ENCODE results near the gene KEAP1. TPM values are rescaled to one million over a fixed set of nuclear protein-coding genes. Genes with fewer than 3 reads are reported as not detected.

The KEAP1 gene
- total RNA-seq (2014; rRNA removed; shearing (Covaris generic)) (65.9 and 68.9 TPM in 2 replicates), total RNA-seq (2022) (64.9 and 93.5 TPM in 2 replicates), Bru-seq, nascent RNA (percentile 62 among the genes with signal in this experiment), BruChase-seq, experiment 1, labeled RNA remaining after a 6-hour chase (percentile 65 among the genes with signal in this experiment), BruChase-seq, experiment 2, labeled RNA remaining after a 2-hour chase (percentile 75 among the genes with signal in this experiment)
- long read RNA-seq, transcript KEAP1-202 (6 exons, 2,648 nt) = major isoform, 74 of 125 reads
- long read RNA-seq, transcript KEAP1-201 (6 exons, 2,955 nt) = minor isoform, 8 of 125 reads
- long read RNA-seq, partial matches to known transcripts = 19 of 125 reads
- long read RNA-seq, other reads (novel, unspliced or antisense) = 23 of 125 reads

GRCh38 chr19:10503002-10503789, at the start of gene KEAP1:
TSS of gene KEAP1 (minus strand) at chr19:10503356. CDS start at chr19:10500033, 3,323 bp downstream.
- intact Hi-C loops (cut with micrococcal nuclease; ENCODE audit: unreplicated experiment) = loop anchor here (5.0 kb wide), 1 partner anchor 96 kb away; no protein-coding TSS in a partner anchor
- Histone ChIP-seq H3K4me2 (ENCODE audit: low read length) (peak within 1 kb of the TSS; percentile 85), H3K4me3 (ENCODE audit: low read depth, low read length, poor library complexity, severe bottlenecking) (peak within 1 kb of the TSS; percentile 86), H3K4me1 (ENCODE audit: insufficient read depth, low read length, poor library complexity, severe bottlenecking) (peaks cover 17% of the 10 kb centered on the region), H3K27ac (ENCODE audit: low read depth, low read length, poor library complexity, severe bottlenecking) (peak within 1 kb of the TSS; percentile 75), H4K20me1 (ENCODE audit: insufficient read depth, low read length) (no peaks in the 10 kb centered on the region), H3K9me3 (ENCODE audit: low read length) (no peaks in the 10 kb centered on the region), H3K9me2 (ENCODE audit: insufficient read depth, low read length) (no peaks in the 10 kb centered on the region), H2AFZ (ENCODE audit: low read length) (peak within 1 kb of the TSS; percentile 84), H3K36me3 (ENCODE audit: insufficient read depth, low read length) (peaks cover 27% of the 10 kb centered on the region), H3K79me2 (ENCODE audit: insufficient read depth, low read depth, low read length) (peaks cover 43% of the 10 kb centered on the region)
- CTCF ChIA-PET (ENCODE audit: unreplicated experiment) = no interaction called here
- 0 out of 2 replicates have a peak, but pooled peaks have one; percentile 23 for TF ChIP-seq CTCF (conservative IDR thresholded peaks at IDR 0.05; ENCODE audit: low read length)
- no peak for TF ChIP-seq EZH2phosphoT487 (IDR thresholded peaks at IDR 0.05; ENCODE audit: borderline replicate concordance, low read depth, low read length)
- BruUV-seq (replicated peaks) = TSS peak; percentile 91
- DNase-seq (ENCODE audit: low spot score) = peak; percentile 59
- POLR2A ChIA-PET = interaction anchor here (0.7 kb wide), 2 partner anchors 142 to 1584 kb away, joined by 3 to 4 read pairs; no protein-coding TSS in a partner anchor

- Histone ChIP-seq H3K9me3 (ENCODE audit: low read length) (no peaks in the 10 kb centered on the region), H3K4me1 (ENCODE audit: insufficient read depth, low read length, poor library complexity, severe bottlenecking) (peaks cover 38% of the 10 kb centered on the region), H3K79me2 (ENCODE audit: insufficient read depth, low read depth, low read length) (no peaks in the 10 kb centered on the region; the same call in 1 of the 2 replicates), H3K4me3 (ENCODE audit: low read depth, low read length, poor library complexity, severe bottlenecking) (no peak overlapping the region), H4K20me1 (ENCODE audit: insufficient read depth, low read length) (no peaks in the 10 kb centered on the region), H3K36me3 (ENCODE audit: insufficient read depth, low read length) (peaks cover 89% of the 10 kb centered on the region), H2AFZ (ENCODE audit: low read length) (no peak overlapping the region), H3K27ac (ENCODE audit: low read depth, low read length, poor library complexity, severe bottlenecking) (peak overlapping the region; percentile 88), H3K9me2 (ENCODE audit: insufficient read depth, low read length) (no peaks in the 10 kb centered on the region), H3K4me2 (ENCODE audit: low read length) (peak overlapping the region; percentile 67)
- intact Hi-C loops (cut with micrococcal nuclease; ENCODE audit: unreplicated experiment) = no loop called here
- no TSS peak for BruUV-seq (replicated peaks)
- TF ChIP-seq EZH2phosphoT487 (IDR thresholded peaks at IDR 0.05; ENCODE audit: borderline replicate concordance, low read depth, low read length) (no peak), CTCF (conservative IDR thresholded peaks at IDR 0.05; ENCODE audit: low read length) (no peak)
- ChIA-PET CTCF (ENCODE audit: unreplicated experiment) (no interaction called here), POLR2A (interaction anchor here (0.6 to 1.0 kb wide), 4 partner anchors 14 to 149 kb away, joined by 3 to 4 read pairs (median 3); partner anchors contain the start of gene QTRT1)
- peak; percentile 65 for DNase-seq (ENCODE audit: low spot score)
Observed at GRCh38 chr19:10552510-10553053, 49.4 kb upstream of the KEAP1 start.
